A673 (cell line): ENCODE results near the gene ETV6. TPM values are rescaled to one million over a fixed set of nuclear protein-coding genes. Genes with fewer than 3 reads are reported as not detected.

Experiments used
- BruUV-seq: library from RNA; stranded (reverse); fragments of 400-500 nt; replicated peaks from 2 replicates; lab custom pipeline; 2021; lab: Mats Ljungman, UMichigan
- CTCF ChIA-PET: fragments of 300-600 bp; sonication (Branson Sonifier 250); formaldehyde crosslinking; loops from one replicate; lab custom pipeline; 2022; ENCODE audit warnings: antibody characterized with exemption; lab: Charles Lee
- POLR2A ChIA-PET: fragments of 300-600 bp; sonication (Branson Sonifier 250); formaldehyde crosslinking; loops from one replicate; lab custom pipeline; 2022; ENCODE audit warnings: antibody characterized with exemption; ENCODE audit not compliant: low non-redundant PET; lab: Charles Lee
- DNase-seq: peaks from one replicate; pipeline ENCODE4 v3.0.0-alpha.2; 2015; ENCODE audit warnings: low spot score
- H3K27ac ChIP-seq: fragments of 200-600 bp; sonication (generic); 2 replicates; pipeline ENCODE4 v1.5.1; 2016; ENCODE audit warnings: mixed run types, low read depth, mild to moderate bottlenecking, mixed read lengths, antibody characterized with exemption, low read length; ENCODE audit not compliant: poor library complexity, severe bottlenecking
- H3K27me3 ChIP-seq: fragments of 200-600 bp; sonication (generic); replicated peaks from 2 replicates; pipeline ENCODE4 v1.6.1; 2017; ENCODE audit warnings: mixed run types, low read depth, mild to moderate bottlenecking, mixed read lengths, antibody characterized with exemption, low read length; ENCODE audit not compliant: insufficient read depth, poor library complexity
- H3K36me3 ChIP-seq: fragments of 200-600 bp; sonication (generic); 2 replicates; pipeline ENCODE4 v1.6.1; 2016; ENCODE audit warnings: mixed run types, mild to moderate bottlenecking, mixed read lengths, antibody characterized with exemption, low read length; ENCODE audit not compliant: insufficient read depth, poor library complexity, severe bottlenecking
- H3K4me1 ChIP-seq: fragments of 200-600 bp; sonication (generic); 2 replicates; pipeline ENCODE4 v1.6.1; 2017; ENCODE audit warnings: mixed run types, mild to moderate bottlenecking, mixed read lengths, antibody characterized with exemption, low read length; ENCODE audit not compliant: insufficient read depth, poor library complexity, severe bottlenecking
- H3K4me3 ChIP-seq: fragments of 200-600 bp; sonication (generic); 2 replicates; pipeline ENCODE4 v1.5.1; 2016; ENCODE audit warnings: low read depth, mixed run types, mild to moderate bottlenecking, mixed read lengths, low read length; ENCODE audit not compliant: poor library complexity, severe bottlenecking
- H3K9me3 ChIP-seq: fragments of 200-600 bp; sonication (generic); 2 replicates; pipeline ENCODE4 v1.6.1; 2016; ENCODE audit warnings: mixed run types, low read depth, mild to moderate bottlenecking, mixed read lengths, antibody characterized with exemption, low read length; ENCODE audit not compliant: poor library complexity, severe bottlenecking
- CTCF ChIP-seq: fragments of 300-800, 200-600 bp; sonication (generic); conservative IDR thresholded peaks from 2 replicates; pipeline ENCODE4 v1.5.1; 2017; ENCODE audit warnings: low read depth, mild to moderate bottlenecking, antibody characterized with exemption, low read length, moderate library complexity, mixed read lengths
- EZH2 ChIP-seq: fragments of 200-600 bp; sonication (generic); IDR thresholded peaks from 2 replicates; pipeline ENCODE4 v1.6.1; 2017; ENCODE audit warnings: borderline replicate concordance, low read depth, mild to moderate bottlenecking, mixed read lengths, antibody characterized with exemption, low read length; ENCODE audit not compliant: poor library complexity, severe bottlenecking
- intact Hi-C: fragments of 100-400 bp; cut with micrococcal nuclease; formaldehyde crosslinking; loops from one replicate; pipeline ENCODE4 v1.10.0; 2022; ENCODE audit not compliant: unreplicated experiment
- total RNA-seq: library from RNA; stranded (reverse); gene quantifications from 2 replicates; pipeline ENCODE4 v1.2.3, GENCODE V29; 2021

Gene ETV6
- total RNA-seq, 1 experiment from 2014 or later: 32.4 TPM

- no peaks in the 10 kb centered on the region for H3K9me3 ChIP-seq
- no peak for DNase-seq
- H3K36me3 ChIP-seq: no peaks in the 10 kb centered on the region
- TF ChIP-seq CTCF (no peak), EZH2 (no peak)
- peaks cover 25% of the 10 kb centered on the region for H3K4me1 ChIP-seq
- ChIA-PET CTCF (no interaction called here), POLR2A (no interaction called here)
- no peak overlapping the region for H3K4me3 ChIP-seq
- no peaks in the 10 kb centered on the region for H3K27me3 ChIP-seq
- no peak overlapping the region for H3K27ac ChIP-seq
- intact Hi-C loops: no loop called here
- no TSS peak for BruUV-seq
Measured at GRCh38 chr12:11746940-11747716, 97.7 kb downstream of the ETV6 start.

GRCh38 chr12:11747969-11748368 lies 98.5 kb downstream of the ETV6 start:
- H3K36me3 ChIP-seq: no peaks in the 10 kb centered on the region
- H3K4me1 ChIP-seq: peaks cover 24% of the 10 kb centered on the region
- intact Hi-C loops: no loop called here
- no peaks in the 10 kb centered on the region for H3K9me3 ChIP-seq
- ChIA-PET CTCF (no interaction called here), POLR2A (no interaction called here)
- DNase-seq: no peak
- no peaks in the 10 kb centered on the region for H3K27me3 ChIP-seq
- TF ChIP-seq CTCF (no peak), EZH2 (no peak)
- no peak overlapping the region for H3K4me3 ChIP-seq
- no TSS peak for BruUV-seq
- no peak overlapping the region for H3K27ac ChIP-seq

GRCh38 chr12:11748903-11749302 lies 99.4 kb downstream of the ETV6 start:
- no peak overlapping the region for H3K27ac ChIP-seq
- no peaks in the 10 kb centered on the region for H3K9me3 ChIP-seq
- TF ChIP-seq EZH2 (no peak), CTCF (no peak)
- intact Hi-C loops: no loop called here
- POLR2A ChIA-PET: no interaction called here
- no TSS peak for BruUV-seq
- peak; percentile 40 for DNase-seq
- H3K4me3 ChIP-seq: no peak overlapping the region
- no peaks in the 10 kb centered on the region for H3K36me3 ChIP-seq
- peaks cover 20% of the 10 kb centered on the region for H3K4me1 ChIP-seq
- no peaks in the 10 kb centered on the region for H3K27me3 ChIP-seq
- CTCF ChIA-PET: interaction anchor here (0.6 kb wide), 1 partner anchor 524 kb away, joined by 3 read pairs; no protein-coding TSS in a partner anchor
